C1 segment of cervical spinal cord (tissue), 14 donors: ENCODE data around the gene CREBBP.

ENCODE experiments used
- DNase-seq, 14 donors: peaks; one replicate each; lab custom pipeline; 2025; lab: John Stamatoyannopoulos, UW

The CREBBP gene

GRCh38 chr16:3825103-3825502, 55.4 kb downstream of the CREBBP start:
- no peak for DNase-seq

DNA sequence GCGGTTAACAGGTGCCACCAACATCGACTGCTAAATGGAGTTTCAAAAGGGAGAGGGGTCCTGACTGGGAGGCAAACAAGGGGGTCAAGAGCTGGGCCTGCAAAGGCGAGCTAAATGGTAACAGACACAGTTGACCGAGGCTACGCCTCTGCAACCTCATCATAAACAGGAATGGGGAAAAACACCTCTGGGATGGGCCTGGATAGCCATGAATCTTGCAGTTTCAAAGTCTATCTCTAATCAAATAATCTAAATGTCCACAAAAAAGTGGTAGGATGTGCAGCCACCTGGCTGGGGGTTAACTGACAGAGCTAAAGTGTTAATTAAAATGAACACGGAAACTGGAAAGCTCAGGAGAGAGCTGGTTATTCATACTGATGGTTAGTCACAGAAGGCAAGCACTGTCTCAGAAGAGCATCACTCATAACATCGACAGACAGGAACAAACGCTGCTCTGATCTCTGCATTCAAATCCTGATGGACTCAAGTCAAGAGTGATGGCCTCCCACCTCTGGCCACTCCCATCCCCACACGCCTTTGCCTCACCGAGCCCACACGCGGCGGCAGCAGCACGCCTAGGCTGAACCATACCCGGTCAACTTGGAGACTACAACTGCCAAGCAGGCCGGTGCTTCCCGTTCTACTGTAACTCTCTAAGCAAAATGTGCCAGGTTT, 56.3 kb downstream of the CREBBP start:
- DNase-seq, result peak in 1 of 14 donors; percentile 7

- DNase-seq, result no peak
These were observed 57.1 kb downstream of the CREBBP start for GRCh38 chr16:3823427-3823826.

DNA sequence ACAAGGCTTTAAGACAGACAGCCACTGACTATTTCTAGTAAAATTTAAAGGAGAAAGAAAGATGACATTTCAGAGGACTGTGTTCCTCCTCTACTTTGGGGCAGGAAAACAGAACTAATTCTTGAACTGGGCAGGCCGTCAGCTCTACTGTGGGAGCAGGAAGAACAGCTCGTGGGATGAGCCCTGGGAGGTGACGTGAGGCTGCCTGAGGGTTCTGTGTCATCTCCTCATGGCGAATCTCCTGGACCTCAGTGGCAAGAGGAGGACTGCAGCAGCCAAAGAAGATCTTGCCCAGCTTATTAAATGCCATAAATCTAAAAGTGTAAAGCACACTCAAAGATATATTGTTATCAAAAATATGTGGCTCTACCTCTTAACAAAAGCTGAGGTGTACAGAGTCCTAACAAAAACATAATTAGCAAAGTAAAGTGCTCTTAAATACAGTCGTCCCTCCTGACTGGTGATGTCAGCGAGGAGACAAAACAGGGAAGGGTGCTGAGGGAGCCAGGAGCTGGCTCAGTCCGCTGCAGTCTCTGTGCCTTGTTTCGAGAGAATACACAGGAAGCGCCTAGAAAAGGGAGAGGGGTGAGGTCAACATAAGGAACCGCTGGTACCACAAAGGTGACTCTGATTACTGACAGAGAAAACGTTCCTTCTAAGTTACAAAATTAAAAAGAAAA, 58.0 kb downstream of the CREBBP start:
- DNase-seq, result no peak

DNA sequence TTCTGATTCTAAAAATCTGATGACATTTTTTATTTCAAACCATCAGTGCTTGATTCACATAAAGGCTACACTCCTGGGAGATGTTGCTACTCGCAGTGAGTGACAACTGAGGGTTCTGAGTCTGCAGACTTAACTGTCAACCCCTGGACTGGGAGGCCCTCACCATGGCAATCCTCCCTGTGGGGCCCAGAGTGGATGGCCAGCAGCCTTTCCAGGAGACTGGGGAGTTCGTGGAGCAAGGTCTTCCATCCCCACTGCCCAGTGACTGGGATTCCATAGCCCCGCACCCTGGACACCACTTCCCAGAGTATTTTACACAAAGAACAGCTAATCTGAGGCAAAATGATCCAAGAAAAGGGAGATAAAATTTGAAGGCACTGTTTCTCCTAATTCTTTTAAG, 59.3 kb downstream of the CREBBP start:
- DNase-seq, result no peak

- peak in 1 of 14 donors; percentile 29 for DNase-seq
These were observed 60.5 kb downstream of the CREBBP start for GRCh38 chr16:3819746-3820724.

- DNase-seq, result no peak
These were observed 61.4 kb downstream of the CREBBP start for GRCh38 chr16:3819175-3819527.

DNA sequence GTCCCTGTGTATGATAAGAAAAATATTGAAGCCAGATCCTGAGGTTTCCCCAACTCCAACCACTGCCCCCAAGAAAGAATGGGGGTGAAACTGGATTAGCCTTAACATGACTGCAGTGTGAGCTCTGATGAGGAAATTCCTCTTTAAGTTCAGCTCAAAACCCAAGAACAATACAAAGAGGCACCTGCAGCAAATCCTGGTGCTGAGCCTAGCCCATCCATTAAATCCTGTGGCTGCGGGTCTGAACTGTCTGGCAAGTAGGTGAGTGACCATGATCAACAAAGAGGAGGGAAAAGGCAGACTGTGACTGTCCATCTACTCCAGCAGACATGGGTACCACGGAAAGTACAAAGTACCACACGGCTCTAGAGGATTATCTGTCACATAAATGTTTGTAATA, 64.2 kb downstream of the CREBBP start:
- no peak for DNase-seq

DNA sequence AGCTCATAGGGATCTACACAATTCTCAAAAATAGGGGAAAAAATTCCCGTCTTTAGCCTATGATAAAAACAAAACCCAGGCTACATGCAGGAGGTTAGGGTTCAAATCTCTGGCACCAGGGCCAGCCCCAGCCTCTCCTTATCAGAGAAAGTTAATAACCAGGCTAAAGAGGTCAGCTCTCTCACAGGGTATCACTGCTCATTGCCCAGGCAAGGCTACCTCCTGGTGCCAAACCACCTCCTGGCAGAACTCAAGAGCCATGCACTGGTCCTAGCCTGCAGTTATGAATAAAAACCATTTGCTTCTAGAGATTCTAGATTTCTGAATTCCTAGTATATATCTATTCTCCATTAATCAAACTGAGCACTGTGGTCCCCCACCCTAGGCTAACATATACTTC, 65.8 kb downstream of the CREBBP start:
- no peak for DNase-seq

DNA sequence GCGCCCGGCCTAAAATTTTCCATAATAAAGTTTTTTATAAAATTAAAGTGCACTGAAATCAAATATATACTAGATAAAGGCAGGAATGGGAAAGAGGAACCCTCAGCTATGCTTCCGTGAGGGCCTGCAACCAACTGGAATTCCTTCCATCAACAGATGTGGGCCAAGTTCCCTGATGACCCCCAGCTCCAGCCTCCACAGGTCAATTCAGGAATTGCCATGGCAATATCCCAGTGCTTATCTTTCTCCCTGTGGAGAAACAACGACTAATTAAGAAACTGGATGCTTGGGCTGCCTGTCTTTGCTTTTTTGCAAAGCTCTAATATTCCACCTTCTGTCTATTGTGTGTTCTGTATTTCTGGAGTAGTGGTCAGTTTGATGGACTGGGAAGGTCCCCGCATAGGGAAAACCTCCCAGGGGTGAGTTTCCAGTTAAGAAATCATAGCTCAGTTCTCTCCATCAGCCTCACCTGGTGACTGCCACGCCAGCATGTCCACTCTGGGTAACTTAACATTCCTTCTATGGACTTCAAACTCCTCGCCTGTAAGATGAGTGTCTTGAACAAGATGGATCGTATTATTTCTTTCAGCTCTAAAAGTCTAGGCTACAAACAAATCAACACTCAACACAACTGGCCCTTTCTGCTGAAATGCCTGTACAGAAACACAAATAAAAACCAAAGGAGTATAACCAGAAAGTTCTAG, 67.9 kb downstream of the CREBBP start:
- DNase-seq, result no peak

- no peak for DNase-seq
These were observed 69.7 kb downstream of the CREBBP start for GRCh38 chr16:3810818-3811217.

GRCh38 chr16:3810198-3810664, 70.3 kb downstream of the CREBBP start:
- no peak for DNase-seq

DNA sequence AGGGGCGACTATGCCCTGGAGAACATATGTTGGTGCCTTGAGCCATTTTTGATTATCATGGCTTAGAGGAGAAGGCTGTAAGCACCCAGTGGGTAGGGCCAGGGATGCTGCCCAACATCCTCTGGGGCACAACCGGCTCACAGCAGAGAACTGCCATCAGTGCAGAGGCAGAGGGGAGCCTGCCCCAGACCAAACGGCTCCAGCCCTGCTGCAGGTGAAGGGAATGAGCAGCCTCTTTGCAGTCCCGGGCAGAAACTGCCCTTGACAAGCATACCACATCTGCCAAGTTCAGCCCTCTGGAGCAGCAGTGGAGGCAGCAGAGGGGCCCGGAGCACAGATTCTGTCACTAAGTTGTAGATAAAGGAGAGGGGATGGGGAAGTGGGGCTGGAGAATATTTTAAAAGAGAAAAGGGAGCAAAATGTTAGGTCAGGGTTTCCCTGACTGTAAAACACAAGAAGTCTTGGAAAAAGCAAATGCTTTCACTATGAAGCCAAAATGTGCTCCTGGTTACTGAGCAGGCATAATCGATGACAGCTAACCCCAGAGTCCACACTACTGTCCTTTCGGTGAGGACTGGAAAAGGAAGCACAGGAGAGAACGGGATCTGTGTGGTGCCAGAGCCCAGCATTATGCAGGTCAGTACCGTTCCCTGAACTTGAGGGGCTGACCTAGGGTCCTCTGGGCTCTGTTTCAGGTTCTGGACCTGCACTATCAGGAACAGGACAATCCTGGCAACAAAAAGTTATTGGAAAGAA, 72.0 kb downstream of the CREBBP start:
- DNase-seq, result no peak

DNA sequence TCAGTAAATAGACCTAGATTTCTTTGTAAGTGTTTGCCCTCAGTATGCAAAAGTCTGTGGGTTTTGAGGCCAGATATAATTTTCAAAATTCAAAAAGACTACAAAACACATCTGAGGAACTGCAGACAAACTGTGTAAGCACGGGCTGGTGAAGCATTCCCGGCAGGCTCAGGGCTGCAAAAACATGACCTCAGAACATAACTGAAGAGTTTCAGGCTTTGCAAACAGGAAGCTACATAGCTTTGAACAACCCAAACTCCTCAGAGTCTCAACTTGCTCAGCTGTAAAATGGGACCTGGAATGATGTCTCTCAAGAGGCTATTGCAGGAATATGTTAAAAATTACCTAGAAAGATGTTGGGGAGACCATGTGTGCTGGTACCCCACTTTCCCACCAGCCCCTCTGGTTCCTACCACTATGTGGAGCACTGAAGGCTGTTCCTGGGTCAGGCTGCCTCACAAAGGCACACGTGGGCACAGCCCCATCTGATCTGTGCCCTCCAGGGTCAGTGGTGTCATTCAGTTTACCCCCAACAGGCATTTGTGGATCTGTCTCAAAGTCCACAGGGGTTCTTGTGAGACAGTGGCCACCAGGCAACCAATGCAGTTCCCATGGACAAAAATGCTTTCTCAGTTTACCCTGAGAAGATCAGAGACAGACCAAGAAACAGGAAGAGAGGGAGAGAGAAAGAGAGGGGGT, 72.9 kb downstream of the CREBBP start:
- DNase-seq, result no peak

- no peak for DNase-seq
These were observed 76.0 kb downstream of the CREBBP start for GRCh38 chr16:3804426-3805016.

DNA sequence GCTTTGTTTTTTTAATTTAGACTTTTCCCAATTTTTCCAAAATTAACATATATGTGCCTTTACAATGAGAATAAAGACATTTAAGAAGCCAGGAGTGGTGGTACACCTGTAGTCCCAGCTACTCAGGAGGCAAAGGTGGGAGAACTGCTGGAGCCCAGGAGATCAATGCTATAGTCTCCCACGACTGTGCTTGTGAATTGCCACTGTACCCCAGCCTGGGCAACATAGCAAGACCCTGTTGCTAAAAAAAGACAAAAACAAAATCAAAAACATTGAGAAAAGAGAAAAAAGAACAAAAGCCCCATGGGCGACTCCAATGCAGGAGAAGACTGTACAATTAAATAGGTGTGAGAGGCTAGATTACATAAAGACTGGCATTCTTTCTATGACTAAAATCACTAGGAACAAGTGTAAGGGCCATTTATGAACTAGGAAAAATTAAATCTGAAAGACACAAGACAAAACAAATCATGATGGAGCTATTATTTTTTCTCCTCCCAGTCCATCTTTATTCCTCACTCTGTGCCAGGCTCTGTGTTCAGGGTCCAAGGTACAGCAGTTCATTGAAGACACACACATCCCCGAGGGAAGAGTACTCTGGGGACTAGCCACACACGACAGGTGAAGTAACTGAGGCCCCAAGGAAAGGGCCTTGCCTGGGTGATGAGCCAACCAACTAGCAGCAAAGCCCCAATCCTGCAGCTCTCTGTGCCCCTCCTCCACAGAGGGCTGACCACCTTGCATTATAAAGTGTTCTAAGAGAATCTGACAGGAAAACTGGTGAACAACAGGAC, 79.8 kb downstream of the CREBBP start:
- no peak for DNase-seq

- no peak for DNase-seq
These were observed 80.5 kb downstream of the CREBBP start for GRCh38 chr16:3800019-3800418.

- DNase-seq, result no peak
These were observed 81.2 kb downstream of the CREBBP start for GRCh38 chr16:3799354-3799753.

- DNase-seq, result no peak
These were observed 81.7 kb downstream of the CREBBP start for GRCh38 chr16:3798838-3799237.
